GM18873 (cell line): ENCODE results near the gene PTAFR.
A peak's percentile ranks its signal among the peaks of the same experiment; 100 is the strongest.
"Not testable (repeated sequence)": the region's sequence is repeated elsewhere in the genome, so short reads cannot be mapped to it uniquely, and the experiment has no call there.

ENCODE experiments used
- ATAC-seq: cut with Tn5 transposase; IDR thresholded peaks from one replicate; pipeline ENCODE4 v1.9.1; 2021; ENCODE audit warnings: mild to moderate bottlenecking, moderate library complexity, moderate number of reproducible peaks; ENCODE audit not compliant: unreplicated experiment, low FRiP score

PTAFR gene

GRCh38 chr1:28147264-28148094 is 29.0 kb downstream of the PTAFR start:
- ATAC-seq: no peak

GRCh38 chr1:28145728-28146127 is 30.8 kb downstream of the PTAFR start:
- ATAC-seq: no peak

GRCh38 chr1:28144203-28145135 is 32.0 kb downstream of the PTAFR start:
- ATAC-seq: peak; percentile 60

- ATAC-seq: no peak
Measured at GRCh38 chr1:28143496-28144202, 32.8 kb downstream of the PTAFR start.

- ATAC-seq: no peak
Measured at GRCh38 chr1:28141685-28142084, 34.8 kb downstream of the PTAFR start.

GRCh38 chr1:28139866-28140265 is 36.6 kb downstream of the PTAFR start:
- not testable (repeated sequence) for ATAC-seq

GRCh38 chr1:28139025-28139712 is 37.3 kb downstream of the PTAFR start:
- ATAC-seq: no peak

GRCh38 chr1:28136922-28137613 is 39.4 kb downstream of the PTAFR start:
- ATAC-seq: no peak

GRCh38 chr1:28136169-28136921 is 40.1 kb downstream of the PTAFR start:
- no peak for ATAC-seq

GRCh38 chr1:28135371-28136168 is 40.9 kb downstream of the PTAFR start:
- ATAC-seq: no peak

GRCh38 chr1:28134651-28135207 is 41.8 kb downstream of the PTAFR start:
- ATAC-seq: no peak

- no peak for ATAC-seq
Measured at GRCh38 chr1:28132171-28133167, 44.0 kb downstream of the PTAFR start.

- no peak for ATAC-seq
Measured at GRCh38 chr1:28130901-28131300, 45.6 kb downstream of the PTAFR start.

GRCh38 chr1:28129150-28129549 is 47.3 kb downstream of the PTAFR start:
- no peak for ATAC-seq

- no peak for ATAC-seq
Measured at GRCh38 chr1:28127617-28128257, 48.8 kb downstream of the PTAFR start.
